CD14-positive monocyte (primary cell): ENCODE data around the gene C11orf86. TPM values are rescaled to one million over a fixed set of nuclear protein-coding genes. Genes with fewer than 3 reads are reported as not detected.

Source experiments
- DNase-seq, 3 donors: peaks; one replicate each; pipeline ENCODE4 v3.0.0-alpha.2; 2011 to 2022
- H2AFZ ChIP-seq: 2 replicates; pipeline ENCODE4 v1.6.0; 2012; ENCODE audit warnings: mild to moderate bottlenecking, low read depth, low read length, inconsistent platforms; ENCODE audit not compliant: insufficient read depth, poor library complexity, severe bottlenecking
- H3K27ac ChIP-seq, 2 donors: 1 replicate in 1 of 2; 2 replicates in 1 of 2; pipeline ENCODE4 v1.5.1; 2012 to 2013; ENCODE audit warnings: low read length in 2 of 2, control low read depth in 1 of 2, inconsistent platforms in 1 of 2, low read depth in 1 of 2, mild to moderate bottlenecking in 1 of 2
- H3K27me3 ChIP-seq, 2 donors: one replicate each; pipeline versions ENCODE4 v1.6.0 to v1.6.1; 2011 to 2013; ENCODE audit warnings: low read length in 2 of 2; ENCODE audit not compliant: control insufficient read depth in 2 of 2, insufficient read depth in 2 of 2
- H3K36me3 ChIP-seq, 2 donors: replicated peaks in 1 of 2; 1 replicate in 1 of 2; 2 replicates in 1 of 2; pipeline versions ENCODE4 v1.5.1 to v1.6.1; 2012 to 2013; ENCODE audit warnings: low read length in 2 of 2, control low read depth in 1 of 2, inconsistent platforms in 1 of 2, mild to moderate bottlenecking in 1 of 2; ENCODE audit not compliant: insufficient read depth in 2 of 2, control insufficient read depth in 1 of 2
- H3K4me1 ChIP-seq, 2 donors: 1 replicate in 1 of 2; 2 replicates in 1 of 2; pipeline versions ENCODE4 v1.5.1 to v1.6.1; 2012 to 2013; ENCODE audit warnings: low read length in 2 of 2, control low read depth in 1 of 2, inconsistent platforms in 1 of 2, mild to moderate bottlenecking in 1 of 2, moderate library complexity in 1 of 2; ENCODE audit not compliant: insufficient read depth in 2 of 2, control insufficient read depth in 1 of 2
- H3K4me2 ChIP-seq: replicated peaks from 2 replicates; pipeline ENCODE3; 2012; ENCODE audit warnings: low read length, moderate library complexity, mild to moderate bottlenecking; ENCODE audit not compliant: poor library complexity, severe bottlenecking; ENCODE audit errors: extremely low read depth
- H3K4me3 ChIP-seq, 3 experiments: fragments of 200-600 bp in 1 of 3; sonication (generic) in 1 of 3; replicated peaks in 1 of 3; 1 replicate in 2 of 3; 2 replicates in 1 of 3; pipeline ENCODE4 v1.5.1; 2011 to 2013; ENCODE audit warnings: low read length in 3 of 3, mild to moderate bottlenecking in 3 of 3, control low read depth in 2 of 3, low read depth in 2 of 3, inconsistent platforms in 1 of 3, moderate library complexity in 1 of 3
- H3K79me2 ChIP-seq: 2 replicates; pipeline ENCODE4 v1.6.0; 2012; ENCODE audit warnings: mild to moderate bottlenecking, control low read depth, inconsistent platforms, low read length, moderate library complexity; ENCODE audit not compliant: insufficient read depth
- H3K9ac ChIP-seq: 2 replicates; pipeline ENCODE4 v1.6.0; 2017; ENCODE audit warnings: low read length, mild to moderate bottlenecking; ENCODE audit not compliant: insufficient read depth, poor library complexity, severe bottlenecking
- H3K9me3 ChIP-seq, 2 donors: replicated peaks in 1 of 2; 1 replicate in 1 of 2; 2 replicates in 1 of 2; pipeline versions ENCODE4 v1.5.1 to v1.6.1; 2012 to 2013; ENCODE audit warnings: low read length in 2 of 2, control low read depth in 1 of 2; ENCODE audit not compliant: control insufficient read depth in 1 of 2, insufficient read depth in 1 of 2
- H4K20me1 ChIP-seq: 2 replicates; pipeline ENCODE4 v1.6.0; 2012; ENCODE audit warnings: mild to moderate bottlenecking, low read length, control low read depth, moderate library complexity; ENCODE audit not compliant: insufficient read depth
- H3K27ac Mint-ChIP-seq, 7 donors: one replicate each; pipeline ENCODE4 v1.8.0; 2020; ENCODE audit warnings: mild to moderate bottlenecking in 7 of 7, mixed read lengths in 7 of 7, moderate library complexity in 6 of 7, inconsistent platforms in 2 of 7
- H3K27me3 Mint-ChIP-seq, 3 donors: one replicate each; pipeline ENCODE4 v1.8.0; 2021 to 2022; ENCODE audit warnings: low read depth in 3 of 3, mild to moderate bottlenecking in 3 of 3, mixed read lengths in 3 of 3, moderate library complexity in 3 of 3, inconsistent platforms in 1 of 3
- H3K36me3 Mint-ChIP-seq, 2 donors: one replicate each; pipeline ENCODE4 v1.8.0; 2020; ENCODE audit warnings: mixed read lengths in 2 of 2, inconsistent platforms in 1 of 2, mild to moderate bottlenecking in 1 of 2
- H3K4me1 Mint-ChIP-seq: one replicate; pipeline ENCODE4 v1.8.0; 2020; ENCODE audit warnings: mild to moderate bottlenecking, mixed read lengths
- H3K4me3 Mint-ChIP-seq, 2 donors: one replicate each; pipeline ENCODE4 v1.8.0; 2020; ENCODE audit warnings: mild to moderate bottlenecking in 2 of 2, mixed read lengths in 2 of 2, moderate library complexity in 1 of 2
- H3K9me3 Mint-ChIP-seq, 7 donors: one replicate each; pipeline ENCODE4 v1.8.0; 2020 to 2022; ENCODE audit warnings: mixed read lengths in 7 of 7, mild to moderate bottlenecking in 6 of 7, moderate library complexity in 6 of 7, inconsistent platforms in 2 of 7
- WGBS: methylation state at CpG from one replicate; pipeline ENCODE4 v1.1.5; 2013; ENCODE audit warnings: missing lambda C conversion rate; ENCODE audit not compliant: insufficient coverage; 5-methylcytosine and 5-hydroxymethylcytosine counted together
- intact Hi-C, 2 donors: fragments of 100-400 bp; cut with micrococcal nuclease; formaldehyde crosslinking; loops; one replicate each; pipeline versions ENCODE4 v1.15.0 to v1.15.1; 2023
- polyA plus RNA-seq, 3 donors: library from polyadenylated mRNA; depleted of rRNA in 1 of 3; unstranded in 2 of 3; stranded (reverse) in 1 of 3; fragments of 300-500 nt in 2 of 3; fragments of >200 nt in 1 of 3; fragmentation: Illumina TruSeq in 2 of 3; gene quantifications; 1 replicate in 2 of 3; 2 replicates in 1 of 3; pipeline ENCODE4 v1.2.3, GENCODE V29; 2012 to 2021
- TF ChIP-seq, protein P1 (sequence below): fragments of 200-600 bp; IDR thresholded peaks from one replicate; pipeline ENCODE4 v1.8.0; 2022; ENCODE audit warnings: antibody characterized with exemption, mild to moderate bottlenecking

The C11orf86 gene
- polyA plus RNA-seq, 3 donors: not detected

DNA sequence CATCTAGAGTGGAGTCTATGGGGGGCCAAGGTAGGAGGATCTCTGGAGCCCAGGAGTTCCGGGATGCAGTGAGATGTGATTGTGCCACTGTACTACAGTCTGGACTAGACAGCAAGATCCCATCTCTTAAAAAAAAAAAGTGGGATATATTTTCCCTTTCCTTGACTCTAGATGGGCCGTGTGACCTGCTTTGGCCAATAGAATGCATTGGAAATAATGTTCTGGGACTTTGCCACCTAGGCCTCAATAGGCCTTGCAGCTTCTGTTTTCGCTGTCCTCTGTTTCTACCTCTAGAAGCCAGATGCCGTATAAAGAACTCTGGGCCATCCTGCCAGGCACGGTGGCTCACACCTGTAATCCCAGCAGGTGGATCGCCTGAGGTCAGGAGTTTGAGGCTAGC is 3.6 kb downstream of the C11orf86 start:
- no peak overlapping the region for H3K9ac ChIP-seq
- peaks cover 7 to 30% (median 19%) of the 10 kb centered on the region in 7 donors for H3K9me3 Mint-ChIP-seq

DNA sequence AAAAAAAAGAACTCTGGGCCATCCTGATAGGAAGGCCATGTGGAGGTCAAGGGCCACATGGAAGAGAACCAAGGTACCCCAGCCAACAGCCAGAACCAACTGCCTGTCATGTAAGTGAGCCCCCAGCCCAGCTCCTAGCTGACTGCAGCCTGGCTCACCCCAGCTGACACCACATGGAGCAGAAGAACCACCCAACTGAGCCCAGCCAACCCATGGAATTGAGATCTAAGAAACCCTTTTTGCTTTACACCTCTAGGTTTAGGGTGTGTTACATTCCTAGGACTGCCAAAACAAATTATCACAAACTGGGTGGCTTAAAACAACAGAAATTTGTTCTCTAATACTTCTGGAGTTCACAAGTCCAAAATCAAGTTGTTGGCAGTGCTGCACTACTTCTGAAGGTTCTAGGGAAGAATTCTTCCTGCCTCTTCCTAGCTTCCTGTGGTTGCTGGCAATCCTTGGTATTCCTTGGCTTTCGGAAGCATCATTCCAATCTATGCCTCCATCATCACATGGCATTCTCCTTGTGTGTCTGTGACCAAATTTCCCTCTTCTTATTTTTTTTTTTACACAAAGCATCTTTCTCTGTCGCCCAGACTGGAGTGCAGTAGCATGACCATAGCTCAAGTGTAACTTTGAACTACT is 4.4 kb downstream of the C11orf86 start:
- H3K36me3 ChIP-seq: no peaks in the 10 kb centered on the region
- peaks cover 9 to 34% of the 10 kb centered on the region in 2 donors for H3K9me3 ChIP-seq
- intact Hi-C loops: loop anchor here in 1 of 2 donors (10.0 kb wide), 1 partner anchor 285 kb away; no protein-coding TSS in a partner anchor
- TF ChIP-seq, protein P1, sequence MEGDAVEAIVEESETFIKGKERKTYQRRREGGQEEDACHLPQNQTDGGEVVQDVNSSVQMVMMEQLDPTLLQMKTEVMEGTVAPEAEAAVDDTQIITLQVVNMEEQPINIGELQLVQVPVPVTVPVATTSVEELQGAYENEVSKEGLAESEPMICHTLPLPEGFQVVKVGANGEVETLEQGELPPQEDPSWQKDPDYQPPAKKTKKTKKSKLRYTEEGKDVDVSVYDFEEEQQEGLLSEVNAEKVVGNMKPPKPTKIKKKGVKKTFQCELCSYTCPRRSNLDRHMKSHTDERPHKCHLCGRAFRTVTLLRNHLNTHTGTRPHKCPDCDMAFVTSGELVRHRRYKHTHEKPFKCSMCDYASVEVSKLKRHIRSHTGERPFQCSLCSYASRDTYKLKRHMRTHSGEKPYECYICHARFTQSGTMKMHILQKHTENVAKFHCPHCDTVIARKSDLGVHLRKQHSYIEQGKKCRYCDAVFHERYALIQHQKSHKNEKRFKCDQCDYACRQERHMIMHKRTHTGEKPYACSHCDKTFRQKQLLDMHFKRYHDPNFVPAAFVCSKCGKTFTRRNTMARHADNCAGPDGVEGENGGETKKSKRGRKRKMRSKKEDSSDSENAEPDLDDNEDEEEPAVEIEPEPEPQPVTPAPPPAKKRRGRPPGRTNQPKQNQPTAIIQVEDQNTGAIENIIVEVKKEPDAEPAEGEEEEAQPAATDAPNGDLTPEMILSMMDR: no peak
- H3K9ac ChIP-seq: no peak overlapping the region
- peaks cover 0 to 6% of the 10 kb centered on the region in 2 donors for H3K27me3 ChIP-seq
- peaks cover 0 to 2% of the 10 kb centered on the region in 2 donors for H3K36me3 Mint-ChIP-seq
- 96% methylated on average over 2 of the region's 2 CpGs for WGBS
- peaks cover 15% of the 10 kb centered on the region for H3K4me1 Mint-ChIP-seq
- H3K79me2 ChIP-seq: no peaks in the 10 kb centered on the region
- no peaks in the 10 kb centered on the region for H4K20me1 ChIP-seq
- H3K27ac ChIP-seq: no peak overlapping the region
- H3K4me1 ChIP-seq: peaks cover 6 to 13% of the 10 kb centered on the region in 2 donors
- H3K4me3 ChIP-seq: no peak overlapping the region
- H3K27me3 Mint-ChIP-seq: peaks cover 17 to 31% (median 20%) of the 10 kb centered on the region in 3 donors
- no peak for DNase-seq
- H2AFZ ChIP-seq: no peak overlapping the region
- H3K4me2 ChIP-seq: no peak overlapping the region
- peaks cover 7 to 30% (median 19%) of the 10 kb centered on the region in 7 donors for H3K9me3 Mint-ChIP-seq
- H3K4me3 Mint-ChIP-seq: no peak overlapping the region
- no peak overlapping the region for H3K27ac Mint-ChIP-seq

More for the DNA sequence above, 3.6 kb downstream of the C11orf86 start:
- intact Hi-C loops: loop anchor here in 1 of 2 donors (10.0 kb wide), 1 partner anchor 284 kb away; no protein-coding TSS in a partner anchor
- no peak overlapping the region for H3K4me2 ChIP-seq
- no peak overlapping the region for H3K27ac ChIP-seq
- 100% methylated on average over 5 of the region's 6 CpGs for WGBS
- H3K36me3 Mint-ChIP-seq: peaks cover 0 to 2% of the 10 kb centered on the region in 2 donors
- H3K4me3 Mint-ChIP-seq: no peak overlapping the region
- no peaks in the 10 kb centered on the region for H3K79me2 ChIP-seq
- no peaks in the 10 kb centered on the region for H4K20me1 ChIP-seq
- H3K4me1 Mint-ChIP-seq: peaks cover 15% of the 10 kb centered on the region
- no peaks in the 10 kb centered on the region for H3K36me3 ChIP-seq
- peaks cover 6 to 17% of the 10 kb centered on the region in 2 donors for H3K4me1 ChIP-seq
- no peak overlapping the region for H3K27ac Mint-ChIP-seq
- peaks cover 9 to 34% of the 10 kb centered on the region in 2 donors for H3K9me3 ChIP-seq
- no peak overlapping the region for H2AFZ ChIP-seq
- no peak overlapping the region for H3K4me3 ChIP-seq
- peaks cover 0 to 3% of the 10 kb centered on the region in 2 donors for H3K27me3 ChIP-seq
- TF ChIP-seq, protein P1: no peak
- H3K27me3 Mint-ChIP-seq: peaks cover 11 to 25% (median 14%) of the 10 kb centered on the region in 3 donors
- no peak for DNase-seq
